HG03520 (cell line): ENCODE measurements around the gene CCL1.
"Not testable (repeated sequence)": the region's sequence is repeated elsewhere in the genome, so short reads cannot be mapped to it uniquely, and the experiment has no call there.

Experiments used
- ATAC-seq: cut with Tn5 transposase; IDR thresholded peaks from one replicate; pipeline ENCODE4 v1.9.1; 2021; ENCODE audit warnings: mild to moderate bottlenecking, moderate library complexity; ENCODE audit not compliant: unreplicated experiment

CCL1 gene

DNA sequence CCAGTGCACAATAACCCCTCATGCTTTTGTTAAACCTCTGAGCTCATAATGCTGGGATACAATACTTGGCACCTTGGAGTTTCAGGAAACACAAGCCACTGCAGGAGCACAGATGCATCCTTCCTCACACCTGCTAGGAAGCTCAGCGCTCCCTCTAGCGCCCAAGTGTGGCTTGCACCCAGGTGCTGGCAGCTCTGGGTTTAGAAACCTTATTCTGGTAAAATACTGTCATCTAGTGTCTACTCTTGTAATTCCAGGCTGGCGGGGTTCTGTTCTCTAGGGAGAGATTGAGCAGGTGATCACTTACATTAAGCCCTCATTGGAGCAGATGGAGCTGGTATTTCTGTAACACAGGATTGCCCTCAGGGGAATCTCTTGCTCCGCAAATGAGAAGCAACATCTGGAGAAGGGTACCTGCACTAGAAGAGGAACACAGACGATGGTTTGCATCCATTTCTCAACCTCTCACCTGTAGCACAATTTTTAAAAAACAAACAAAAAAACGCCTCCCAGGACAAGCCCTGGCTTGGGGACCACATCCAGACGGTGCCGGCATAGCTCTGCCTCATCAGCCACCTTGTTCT lies 1.5 kb downstream of the CCL1 start:
- no peak for ATAC-seq

DNA sequence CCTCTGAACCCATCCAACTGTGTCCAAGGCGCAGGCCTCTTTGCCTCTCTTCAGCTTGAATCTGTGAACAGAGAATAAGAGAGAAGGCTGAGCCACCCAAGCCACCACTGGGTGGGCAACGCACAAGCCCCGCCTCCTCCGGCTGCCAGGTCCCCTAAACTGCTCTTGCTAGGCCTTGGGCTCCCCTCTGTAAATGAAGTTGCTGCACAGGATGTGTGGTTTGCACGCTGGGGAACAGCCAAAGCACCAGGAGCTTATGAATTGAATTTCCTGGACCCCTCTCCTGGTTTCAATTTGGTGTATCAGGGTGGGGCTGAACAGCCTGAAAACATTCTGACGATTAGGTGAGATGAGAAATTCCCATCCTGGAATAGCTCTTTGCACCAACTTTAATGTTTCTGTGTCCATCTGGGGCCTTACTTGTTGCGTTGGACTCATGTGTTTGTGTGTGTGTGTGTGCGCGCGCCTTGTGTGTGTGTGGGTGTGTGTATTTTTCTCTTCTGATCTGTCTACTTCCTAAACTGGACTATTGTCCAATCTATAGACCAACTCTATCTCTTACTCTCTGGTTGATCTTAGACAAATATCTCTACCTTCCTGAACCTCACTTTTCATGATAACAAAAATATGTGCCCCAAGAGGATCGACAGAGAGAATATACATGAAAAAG lies 2.3 kb downstream of the CCL1 start:
- no peak for ATAC-seq

DNA sequence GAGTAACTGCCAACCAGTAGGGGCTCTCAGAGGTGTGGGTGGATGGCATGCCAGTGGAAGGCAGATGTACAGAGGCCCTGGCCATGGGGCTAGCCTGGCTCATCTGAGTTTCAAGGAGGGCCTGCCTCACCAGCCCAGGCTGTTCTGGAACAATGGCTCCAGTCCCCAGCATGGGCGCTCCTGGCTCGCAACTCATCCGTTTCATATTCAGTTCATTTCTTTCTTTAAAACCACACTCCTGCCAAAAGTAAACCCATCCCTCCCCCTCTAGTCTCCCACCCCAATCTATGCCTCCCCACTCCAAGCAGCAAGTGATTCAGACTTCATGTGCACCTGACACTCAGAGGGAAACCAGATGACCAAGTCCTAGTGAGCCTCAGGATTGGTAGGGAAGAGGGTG lies 4.4 kb downstream of the CCL1 start:
- ATAC-seq = no peak

DNA sequence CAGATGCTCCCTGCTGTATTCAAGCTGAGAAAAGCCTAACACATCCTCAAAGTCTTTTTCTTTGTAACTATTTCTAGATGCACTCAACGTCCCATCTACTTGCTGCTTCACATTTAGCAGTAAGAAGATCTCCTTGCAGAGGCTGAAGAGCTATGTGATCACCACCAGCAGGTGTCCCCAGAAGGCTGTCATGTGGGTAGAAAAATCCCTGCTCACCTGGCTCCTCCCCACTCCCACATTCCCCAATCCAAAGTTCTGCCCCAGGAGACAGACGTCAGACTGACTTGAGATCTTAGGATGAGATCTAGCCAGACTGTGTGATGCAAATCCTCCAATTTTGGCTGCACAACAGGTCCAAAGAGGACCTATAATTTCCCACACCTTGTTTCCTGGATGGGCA lies 5.6 kb downstream of the CCL1 start:
- no peak for ATAC-seq

DNA sequence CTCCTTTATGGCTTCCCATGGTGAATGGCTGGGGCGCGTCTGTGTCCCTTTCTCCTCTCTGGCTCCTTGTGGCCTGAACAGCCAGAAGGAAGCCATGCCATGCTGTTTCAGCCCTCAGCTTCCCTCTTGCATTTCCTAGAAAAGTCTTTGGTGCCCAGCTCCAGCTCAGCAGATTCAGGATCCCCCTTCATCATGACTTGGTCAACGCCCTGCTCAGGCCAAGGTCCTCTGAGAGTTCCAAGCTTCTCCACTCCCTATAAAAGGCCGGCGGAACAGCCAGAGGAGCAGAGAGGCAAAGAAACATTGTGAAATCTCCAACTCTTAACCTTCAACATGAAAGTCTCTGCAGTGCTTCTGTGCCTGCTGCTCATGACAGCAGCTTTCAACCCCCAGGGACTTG lies 6.8 kb downstream of the CCL1 start, which contains the start of gene CCL13:
TSS of gene CCL13 (plus strand) at position 287 of the 400 bp plus-strand sequence. CDS start at position 334, 47 bp downstream.
- no peak for ATAC-seq

DNA sequence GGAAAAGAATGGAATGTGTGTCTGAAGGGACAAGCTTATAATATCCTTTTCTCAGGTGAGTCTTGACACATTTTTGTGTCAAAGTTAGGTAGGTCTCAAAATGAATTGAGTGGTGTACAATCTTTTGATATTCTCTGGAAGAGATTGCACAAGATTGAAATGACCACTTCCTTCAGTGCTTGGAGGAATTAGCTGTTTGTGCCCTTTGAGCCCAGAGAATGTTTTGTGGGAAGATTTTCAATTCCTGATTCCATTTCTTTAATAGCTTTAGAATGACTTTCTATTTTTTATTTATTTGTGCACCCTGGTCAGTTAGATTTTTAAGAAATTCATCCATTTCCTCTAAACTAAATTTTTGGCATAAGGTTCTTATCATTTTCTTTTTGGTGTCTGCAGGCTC lies 8.4 kb downstream of the CCL1 start:
- ATAC-seq = no peak

DNA sequence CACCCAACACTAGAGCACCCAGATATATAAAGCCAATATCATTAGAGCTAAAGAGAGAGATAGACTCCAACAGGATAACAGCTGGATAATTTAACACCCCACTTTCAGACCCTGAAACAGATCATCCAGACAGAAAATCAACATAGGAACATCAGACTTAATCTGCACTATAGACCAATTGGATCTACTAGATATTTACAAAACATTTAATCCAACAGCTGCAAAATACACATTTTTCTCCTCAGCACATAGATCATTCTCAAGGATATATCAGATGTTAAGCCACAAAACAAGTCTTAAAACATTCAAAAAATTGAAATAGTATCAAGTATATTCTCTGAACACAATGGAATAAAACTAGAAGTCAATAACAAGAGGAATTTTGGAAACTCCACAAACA lies 10.8 kb downstream of the CCL1 start:
- ATAC-seq = no peak

DNA sequence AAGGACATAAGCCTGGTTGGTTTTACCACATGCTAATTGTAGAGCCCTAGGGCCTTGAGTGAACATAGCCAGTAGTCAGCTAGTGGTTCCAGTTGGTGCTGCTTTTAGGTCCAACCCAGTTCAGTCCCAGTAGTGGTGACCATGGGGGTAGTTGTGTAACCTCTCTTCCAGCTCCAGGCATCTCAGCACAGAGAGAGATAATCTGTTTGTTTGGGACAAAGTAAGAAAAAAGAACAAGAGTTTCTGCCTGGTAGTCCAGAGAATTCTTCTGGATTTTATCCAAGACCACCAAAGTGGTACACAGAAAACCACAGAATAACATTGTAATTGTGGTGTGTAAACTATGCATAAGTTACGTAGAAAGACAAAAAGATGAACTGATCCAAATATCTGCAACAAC lies 11.9 kb downstream of the CCL1 start:
- no peak for ATAC-seq

DNA sequence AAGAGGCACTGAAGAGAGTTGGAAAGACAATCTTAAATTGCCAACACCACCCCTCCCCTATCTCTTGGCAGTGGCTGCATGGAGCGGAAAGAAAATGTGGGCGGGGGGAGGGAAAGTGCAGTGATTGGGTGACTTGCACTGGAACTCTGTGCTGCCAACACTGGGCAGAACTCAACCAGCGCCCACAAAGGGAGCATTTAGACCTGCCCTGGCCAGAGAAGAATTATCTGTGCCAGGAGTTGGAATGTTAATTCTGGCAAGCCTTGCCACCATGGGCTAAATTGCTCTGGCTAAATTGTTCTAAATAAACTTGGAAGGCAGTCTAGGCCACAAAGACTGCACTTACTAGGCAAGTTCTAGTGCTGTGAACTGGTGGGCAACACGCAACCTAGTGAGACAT lies 13.3 kb downstream of the CCL1 start:
- ATAC-seq = no peak

DNA sequence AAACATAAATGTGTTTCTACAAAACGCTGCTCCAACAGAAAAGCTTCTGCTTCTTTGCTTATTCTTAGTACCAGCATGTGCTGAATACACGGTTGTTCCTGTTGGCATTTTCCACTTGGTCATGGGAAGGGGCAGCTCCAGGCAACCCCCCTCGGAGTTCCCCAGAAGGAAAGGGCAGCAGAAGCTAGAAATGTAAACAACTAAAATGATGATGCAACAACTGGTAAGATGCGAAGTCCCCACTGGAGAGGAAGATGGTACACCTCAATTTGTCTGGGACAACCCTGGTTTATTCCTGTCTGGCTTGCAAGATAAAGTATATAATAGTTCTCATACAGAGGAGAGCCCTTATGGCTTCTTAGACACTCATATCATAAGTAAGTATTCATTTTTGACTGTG lies 16.0 kb downstream of the CCL1 start:
- no peak for ATAC-seq

DNA sequence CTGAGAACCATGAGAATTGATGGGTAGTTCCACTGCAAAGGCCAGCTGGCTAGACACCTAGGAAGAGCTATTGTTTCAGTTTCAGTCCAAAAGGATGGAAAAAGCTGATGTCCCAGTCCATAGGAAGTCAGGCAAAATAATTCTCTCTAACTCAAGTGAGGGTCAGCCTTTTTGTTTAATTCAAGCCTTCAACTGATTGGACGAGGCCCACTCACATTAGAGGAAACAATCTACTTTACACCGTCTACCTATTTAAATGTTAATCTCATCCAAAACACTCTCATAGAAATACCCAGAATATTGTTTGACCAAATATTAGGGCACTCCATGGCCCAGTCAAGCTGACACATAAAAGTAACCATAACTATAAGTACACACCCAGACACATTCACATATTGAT lies 21.1 kb downstream of the CCL1 start:
- ATAC-seq = no peak

DNA sequence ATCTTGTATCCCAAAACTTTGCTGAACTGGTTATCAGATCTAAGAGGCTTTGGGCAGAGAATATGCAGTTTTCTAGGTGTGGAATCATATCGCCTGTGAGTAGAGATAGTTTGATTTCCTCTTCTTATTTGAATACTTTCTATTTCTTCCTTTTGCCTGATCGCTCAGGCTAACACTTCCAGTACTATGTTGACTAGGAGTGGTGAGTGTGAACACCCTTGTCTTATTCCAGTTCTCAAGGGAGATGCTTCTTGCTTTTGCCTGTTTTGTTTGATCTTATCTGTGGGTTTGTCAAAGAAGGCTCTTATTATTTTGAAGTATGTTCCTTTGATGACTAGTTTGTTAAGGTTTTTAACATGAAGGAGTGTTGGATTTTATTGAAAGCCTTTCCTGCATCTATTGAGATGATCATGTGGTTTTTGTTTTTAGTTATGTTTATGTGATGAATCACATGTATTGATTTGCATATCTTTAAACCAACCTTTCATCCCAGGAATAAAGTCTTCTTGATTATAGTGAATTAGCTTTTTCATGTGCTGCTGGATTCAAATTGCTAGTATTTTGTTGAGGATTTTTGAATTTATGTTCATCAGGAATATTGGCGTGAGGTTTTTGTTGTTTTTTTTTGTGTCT lies 23.8 kb downstream of the CCL1 start:
- no peak for ATAC-seq

DNA sequence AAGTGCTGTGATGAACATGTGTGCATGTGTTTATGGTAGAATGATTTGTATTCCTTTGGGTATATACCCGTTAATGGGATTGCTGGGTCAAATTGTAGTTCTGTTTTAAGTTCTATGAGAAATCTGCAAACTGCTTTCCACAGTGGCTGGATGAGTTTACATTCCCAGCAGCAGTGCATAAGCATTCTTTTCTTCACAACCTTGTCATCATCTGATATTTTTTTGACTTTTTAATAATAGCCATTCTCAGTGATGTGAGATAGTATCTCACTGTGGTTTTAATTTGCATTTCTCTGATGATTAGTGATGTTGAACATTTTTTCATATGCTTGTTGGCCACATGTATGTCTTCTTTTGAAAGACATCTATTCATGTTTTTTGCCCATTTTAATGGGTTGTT lies 25.3 kb downstream of the CCL1 start:
- ATAC-seq = no peak

DNA sequence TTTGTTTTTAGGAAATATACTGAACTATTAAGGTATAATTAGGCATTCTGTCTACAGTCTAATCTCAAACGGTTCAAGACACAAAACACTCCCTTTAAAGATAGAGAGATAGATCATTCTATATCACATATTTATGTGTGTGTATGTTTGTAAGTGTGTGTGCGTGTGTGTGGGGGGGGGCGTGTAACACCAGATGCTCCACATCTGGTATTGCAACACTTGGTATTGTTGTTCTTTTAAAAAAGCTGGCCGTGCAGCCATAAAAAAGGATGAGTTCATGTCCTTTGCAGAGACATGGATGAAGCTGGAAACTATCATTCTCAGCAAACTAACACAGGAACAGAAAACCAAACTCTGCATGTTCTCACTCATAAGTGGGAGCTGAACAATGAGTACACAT lies 35.5 kb downstream of the CCL1 start:
- ATAC-seq = not testable (repeated sequence)

DNA sequence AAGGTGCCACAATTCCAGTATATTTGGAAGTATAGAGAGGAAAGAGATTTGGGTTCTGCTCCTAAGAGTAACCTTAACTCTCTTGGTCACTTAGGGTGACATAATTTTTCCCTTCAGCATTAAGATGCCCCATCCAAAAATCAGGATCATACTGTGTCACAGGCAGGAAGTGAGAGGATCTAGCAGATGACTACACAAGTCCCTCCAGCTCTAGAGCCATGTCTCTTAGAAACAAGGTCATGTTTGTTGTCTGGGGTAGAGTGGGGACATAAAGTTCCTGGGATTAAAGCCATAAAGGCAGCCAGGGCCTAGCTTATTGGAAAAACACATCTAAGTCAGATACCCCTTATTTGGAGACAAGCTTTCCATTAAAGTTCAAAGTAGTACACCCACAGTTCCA lies 41.1 kb downstream of the CCL1 start:
- ATAC-seq = no peak

DNA sequence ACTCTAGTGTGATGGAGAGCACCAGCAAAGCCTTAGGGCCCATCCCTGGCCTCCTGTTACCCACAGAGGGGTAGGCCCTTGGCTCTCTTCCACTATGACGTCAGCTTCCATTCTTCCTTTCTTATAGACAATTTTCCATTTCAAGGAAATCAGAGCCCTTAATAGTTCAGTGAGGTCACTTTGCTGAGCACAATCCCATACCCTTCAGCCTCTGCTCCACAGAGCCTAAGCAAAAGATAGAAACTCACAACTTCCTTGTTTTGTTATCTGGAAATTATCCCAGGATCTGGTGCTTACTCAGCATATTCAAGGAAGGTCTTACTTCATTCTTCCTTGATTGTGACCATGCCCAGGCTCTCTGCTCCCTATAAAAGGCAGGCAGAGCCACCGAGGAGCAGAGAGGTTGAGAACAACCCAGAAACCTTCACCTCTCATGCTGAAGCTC lies 44.0 kb downstream of the CCL1 start, which contains the start of gene CCL8:
TSS of gene CCL8 (plus strand) at position 397 of the 445 bp plus-strand sequence. CDS start 67 bp downstream, outside the sequence.
- ATAC-seq = no peak

DNA sequence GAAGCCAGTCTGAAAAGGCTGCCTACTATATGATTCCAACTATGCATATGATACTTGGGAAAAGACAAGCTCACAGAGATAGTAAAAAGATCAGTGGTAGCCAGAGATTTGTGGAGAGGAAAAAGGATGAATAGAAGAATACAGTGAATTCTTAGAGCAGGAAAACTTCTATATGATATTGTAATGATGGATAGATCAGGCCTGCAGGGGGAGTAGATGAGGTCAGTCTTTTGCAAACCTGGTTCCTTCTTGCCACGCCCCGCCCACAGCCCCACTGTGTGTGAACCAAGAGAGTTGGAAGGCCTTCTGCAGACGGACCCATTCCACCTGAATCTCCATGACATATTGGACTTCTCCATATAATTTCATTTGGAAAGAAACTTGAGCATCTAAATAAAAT lies 44.6 kb downstream of the CCL1 start:
- ATAC-seq = no peak

DNA sequence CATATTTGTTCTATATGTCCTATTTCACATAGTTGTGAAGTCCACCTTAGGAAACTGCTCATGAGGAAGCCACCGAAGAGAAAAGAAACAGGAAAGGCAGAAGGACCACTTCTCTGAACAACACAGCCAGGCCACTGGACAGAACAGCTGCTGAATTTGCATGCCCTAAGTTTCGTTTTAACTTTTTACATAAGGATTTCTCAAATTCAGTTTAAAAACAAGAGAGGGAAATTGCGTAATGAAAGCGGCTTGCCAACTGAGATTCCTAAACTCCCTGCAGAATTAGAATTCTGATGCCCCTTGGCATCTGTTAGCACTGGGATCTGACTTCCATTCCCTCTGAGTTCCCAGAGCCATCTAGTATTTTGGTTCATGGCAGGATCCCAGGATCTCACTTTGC lies 48.8 kb downstream of the CCL1 start:
- no peak for ATAC-seq

DNA sequence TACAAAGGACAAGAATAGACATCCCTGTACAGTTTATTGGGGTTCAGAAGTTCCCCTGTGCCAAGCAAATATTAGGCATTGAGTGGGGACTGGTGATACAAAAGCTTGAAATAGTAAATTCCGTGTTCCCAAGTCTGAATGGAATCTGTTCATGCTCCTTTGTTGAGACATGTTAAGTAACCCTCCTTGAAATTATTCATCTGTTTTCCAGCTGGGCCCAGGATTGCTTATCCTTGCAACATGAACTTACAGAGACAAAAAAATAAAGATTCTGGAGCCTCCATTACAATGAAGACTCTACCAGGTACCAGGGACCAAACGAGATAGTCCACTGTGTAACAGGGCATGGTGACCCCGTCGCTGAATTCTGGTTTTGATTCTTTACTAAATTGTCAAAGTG lies 49.9 kb downstream of the CCL1 start:
- ATAC-seq = no peak

DNA sequence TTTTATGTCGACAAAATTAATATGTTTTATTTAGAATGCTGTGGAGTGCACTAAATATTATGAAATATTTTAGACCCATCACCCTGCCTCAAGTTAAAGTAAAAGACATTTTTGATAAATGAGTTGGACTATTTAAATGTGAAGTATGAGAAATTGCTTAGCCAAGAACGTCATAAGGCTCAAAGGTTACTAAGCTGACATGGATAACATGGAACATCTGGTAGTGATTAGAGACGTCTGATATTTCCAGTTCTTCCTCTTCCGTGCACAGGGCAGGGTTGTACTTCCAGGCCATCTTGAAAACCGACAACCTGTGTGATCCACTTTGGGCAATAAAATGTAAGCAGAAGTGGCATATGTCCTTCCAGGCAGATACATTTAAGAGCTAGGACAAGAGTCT lies 51.0 kb downstream of the CCL1 start:
- no peak for ATAC-seq

DNA sequence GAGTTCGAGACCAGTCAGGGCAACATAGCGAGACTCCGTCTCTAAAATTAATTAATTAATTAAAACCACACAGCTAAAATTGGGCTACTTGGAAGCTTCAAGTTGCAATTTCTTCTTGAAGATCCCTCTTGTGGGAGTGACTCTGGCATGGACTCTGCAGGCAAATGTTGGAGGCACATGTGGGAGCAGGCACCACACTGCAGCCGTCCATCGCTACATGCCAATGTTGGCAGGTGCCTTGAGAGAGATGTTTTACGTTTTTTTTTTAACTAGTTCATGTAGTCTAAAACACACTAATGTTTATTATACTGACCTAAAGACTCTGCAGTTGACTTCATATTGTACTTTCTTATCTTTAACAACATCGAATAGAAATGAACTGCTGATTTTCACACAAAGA lies 51.7 kb downstream of the CCL1 start:
- ATAC-seq = no peak
